Measurements from ENCODE around the gene CLEC16A. TPM values are rescaled to one million over a fixed set of nuclear protein-coding genes. Genes with fewer than 3 reads are reported as not detected.

Gene CLEC16A
- total and polyA plus RNA-seq, 9 of the 15 experiments (the other 6 are each of a cell fraction or from before 2014, with no cell fraction given), result 1.00 to 22.3 (median 10.0) TPM

DNA sequence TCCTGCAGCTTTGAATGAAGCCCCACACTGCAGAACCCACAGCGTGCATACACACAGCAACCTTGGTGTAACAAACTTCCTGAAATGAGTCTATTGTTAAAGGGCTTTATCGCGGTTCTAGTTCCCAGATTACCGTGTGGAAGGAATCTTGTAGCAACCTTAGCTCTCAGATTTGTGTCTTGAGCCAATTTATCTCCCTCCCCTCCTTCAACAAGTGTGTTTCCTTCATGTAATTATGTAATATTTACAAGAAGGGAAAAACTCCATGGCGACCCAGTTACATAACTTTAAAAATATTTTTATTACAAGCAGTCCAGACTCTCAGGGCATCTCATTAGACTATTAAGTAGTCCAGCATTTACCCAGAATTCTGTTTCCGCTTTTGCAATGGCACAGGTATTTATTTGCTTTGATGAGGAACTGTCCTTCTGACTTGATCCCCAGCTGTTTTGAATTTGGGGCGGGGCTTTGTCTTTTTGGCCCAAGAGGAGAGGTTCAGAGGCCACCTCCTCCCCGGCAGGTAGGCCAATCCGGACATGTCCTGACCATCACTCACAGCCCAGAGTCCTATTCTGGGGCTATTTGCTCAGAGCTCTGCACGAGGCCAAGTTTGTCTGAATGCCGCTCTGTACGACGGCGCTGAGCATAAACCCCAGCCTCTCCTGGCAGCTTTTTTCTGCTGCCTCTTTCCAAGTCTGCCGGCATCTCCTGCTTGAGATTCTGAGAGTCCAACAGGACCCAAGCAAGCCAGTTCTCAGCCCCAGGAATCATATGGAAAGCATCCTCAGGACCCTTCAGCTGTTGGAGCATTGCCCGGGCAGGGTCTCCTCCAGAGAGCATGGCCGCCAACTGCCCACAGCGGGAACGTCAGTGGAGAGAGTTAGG is 35.6 kb downstream of the CLEC16A start (continued):
- TF ChIP-seq, protein P1, sequence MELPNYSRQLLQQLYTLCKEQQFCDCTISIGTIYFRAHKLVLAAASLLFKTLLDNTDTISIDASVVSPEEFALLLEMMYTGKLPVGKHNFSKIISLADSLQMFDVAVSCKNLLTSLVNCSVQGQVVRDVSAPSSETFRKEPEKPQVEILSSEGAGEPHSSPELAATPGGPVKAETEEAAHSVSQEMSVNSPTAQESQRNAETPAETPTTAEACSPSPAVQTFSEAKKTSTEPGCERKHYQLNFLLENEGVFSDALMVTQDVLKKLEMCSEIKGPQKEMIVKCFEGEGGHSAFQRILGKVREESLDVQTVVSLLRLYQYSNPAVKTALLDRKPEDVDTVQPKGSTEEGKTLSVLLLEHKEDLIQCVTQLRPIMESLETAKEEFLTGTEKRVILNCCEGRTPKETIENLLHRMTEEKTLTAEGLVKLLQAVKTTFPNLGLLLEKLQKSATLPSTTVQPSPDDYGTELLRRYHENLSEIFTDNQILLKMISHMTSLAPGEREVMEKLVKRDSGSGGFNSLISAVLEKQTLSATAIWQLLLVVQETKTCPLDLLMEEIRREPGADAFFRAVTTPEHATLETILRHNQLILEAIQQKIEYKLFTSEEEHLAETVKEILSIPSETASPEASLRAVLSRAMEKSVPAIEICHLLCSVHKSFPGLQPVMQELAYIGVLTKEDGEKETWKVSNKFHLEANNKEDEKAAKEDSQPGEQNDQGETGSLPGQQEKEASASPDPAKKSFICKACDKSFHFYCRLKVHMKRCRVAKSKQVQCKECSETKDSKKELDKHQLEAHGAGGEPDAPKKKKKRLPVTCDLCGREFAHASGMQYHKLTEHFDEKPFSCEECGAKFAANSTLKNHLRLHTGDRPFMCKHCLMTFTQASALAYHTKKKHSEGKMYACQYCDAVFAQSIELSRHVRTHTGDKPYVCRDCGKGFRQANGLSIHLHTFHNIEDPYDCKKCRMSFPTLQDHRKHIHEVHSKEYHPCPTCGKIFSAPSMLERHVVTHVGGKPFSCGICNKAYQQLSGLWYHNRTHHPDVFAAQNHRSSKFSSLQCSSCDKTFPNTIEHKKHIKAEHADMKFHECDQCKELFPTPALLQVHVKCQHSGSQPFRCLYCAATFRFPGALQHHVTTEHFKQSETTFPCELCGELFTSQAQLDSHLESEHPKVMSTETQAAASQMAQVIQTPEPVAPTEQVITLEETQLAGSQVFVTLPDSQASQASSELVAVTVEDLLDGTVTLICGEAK (IDR thresholded peaks at IDR 0.05), result no peak
- TF ChIP-seq, protein P1 (CRISPR knock-in tag; IDR thresholded peaks at IDR 0.05), result no peak
- TF ChIP-seq SRSF1 (IDR thresholded peaks at IDR 0.05; ENCODE audit: low read depth, low read length) (no peak), EP400 (IDR thresholded peaks at IDR 0.05) (no peak)

All from K562 (cell line).